Naive thymus-derived CD4-positive, alpha-beta T cell (primary cell): ENCODE measurements around the gene ADAMTS17. TPM values are rescaled to one million over a fixed set of nuclear protein-coding genes. Genes with fewer than 3 reads are reported as not detected.

Source experiments
- ATAC-seq: fragments of 150-1000 bp; cut with Tn5 transposase; 2 replicates; pipeline ENCODE4 v1.10.0; 2021; ENCODE audit warnings: mild to moderate bottlenecking, moderate library complexity
- CTCF ChIA-PET: fragments of 350-600 bp; sonication (Branson Sonifier 250); formaldehyde crosslinking; loops from one replicate; lab custom pipeline; 2021; ENCODE audit warnings: antibody characterized with exemption; lab: Charles Lee
- POLR2A ChIA-PET: fragments of 350-600 bp; sonication (Branson Sonifier 250); formaldehyde crosslinking; loops from one replicate; lab custom pipeline; 2021; ENCODE audit warnings: antibody characterized with exemption, inconsistent platforms; lab: Charles Lee
- DNase-seq, 9 donors: peaks; one replicate each; pipeline versions ENCODE4 v3.0.0 to v3.0.0-alpha.2; 2020 to 2022; ENCODE audit warnings: mixed read lengths in 1 of 9
- H3K27ac ChIP-seq: one replicate; pipeline ENCODE4 v1.7.0; 2013; ENCODE audit warnings: mild to moderate bottlenecking, low read depth, low read length, moderate library complexity
- H3K27me3 ChIP-seq, 2 donors: one replicate each; pipeline ENCODE4 v1.7.0; 2013; ENCODE audit warnings: low read length in 2 of 2, mild to moderate bottlenecking in 2 of 2, moderate library complexity in 2 of 2; ENCODE audit not compliant: control insufficient read depth in 2 of 2, insufficient read depth in 2 of 2
- H3K36me3 ChIP-seq, 3 experiments: 1 replicate in 2 of 3; 2 replicates in 1 of 3; pipeline ENCODE4 v1.7.0; 2013; ENCODE audit warnings: low read length in 3 of 3, mild to moderate bottlenecking in 3 of 3, moderate library complexity in 1 of 3; ENCODE audit not compliant: insufficient read depth in 3 of 3, control insufficient read depth in 2 of 3
- H3K4me1 ChIP-seq, 2 donors: one replicate each; pipeline ENCODE4 v1.7.0; 2013; ENCODE audit warnings: low read length in 2 of 2, mild to moderate bottlenecking in 2 of 2, moderate library complexity in 1 of 2; ENCODE audit not compliant: control insufficient read depth in 2 of 2, insufficient read depth in 2 of 2
- H3K4me3 ChIP-seq: 2 replicates; pipeline ENCODE4 v1.7.0; 2013; ENCODE audit warnings: mild to moderate bottlenecking, low read length
- H3K9me3 ChIP-seq, 3 experiments: 1 replicate in 2 of 3; 2 replicates in 1 of 3; pipeline ENCODE4 v1.7.0; 2013; ENCODE audit warnings: low read length in 3 of 3; ENCODE audit not compliant: control insufficient read depth in 2 of 3
- H3K27ac Mint-ChIP-seq, 9 donors: one replicate each; pipeline ENCODE4 v1.8.0; 2020 to 2022; ENCODE audit warnings: mixed read lengths in 9 of 9, mild to moderate bottlenecking in 8 of 9, moderate library complexity in 5 of 9, inconsistent platforms in 2 of 9
- H3K27me3 Mint-ChIP-seq, 5 donors: one replicate each; pipeline ENCODE4 v1.8.0; 2021 to 2022; ENCODE audit warnings: mixed read lengths in 5 of 5, mild to moderate bottlenecking in 1 of 5
- H3K36me3 Mint-ChIP-seq, 5 donors: one replicate each; pipeline ENCODE4 v1.8.0; 2020 to 2022; ENCODE audit warnings: mixed read lengths in 5 of 5, mild to moderate bottlenecking in 3 of 5, inconsistent platforms in 1 of 5
- H3K4me1 Mint-ChIP-seq, 7 donors: one replicate each; pipeline ENCODE4 v1.8.0; 2020 to 2022; ENCODE audit warnings: mixed read lengths in 7 of 7, mild to moderate bottlenecking in 3 of 7, inconsistent platforms in 1 of 7
- H3K4me3 Mint-ChIP-seq, 10 donors: one replicate each; pipeline ENCODE4 v1.8.0; 2020 to 2022; ENCODE audit warnings: mild to moderate bottlenecking in 10 of 10, mixed read lengths in 10 of 10, moderate library complexity in 6 of 10, inconsistent platforms in 2 of 10
- H3K9me3 Mint-ChIP-seq, 11 donors: one replicate each; pipeline ENCODE4 v1.8.0; 2020 to 2022; ENCODE audit warnings: mixed read lengths in 11 of 11, mild to moderate bottlenecking in 4 of 11, inconsistent platforms in 1 of 11, moderate library complexity in 1 of 11
- intact Hi-C, 2 donors: fragments of 100-400 bp; cut with micrococcal nuclease; formaldehyde crosslinking; loops; one replicate each; pipeline ENCODE4 v1.15.1; 2023
- polyA plus RNA-seq, 2 donors: library from polyadenylated mRNA; unstranded; fragments of 300-500 nt; fragmentation: Illumina TruSeq; gene quantifications; one replicate each; pipeline ENCODE4 v1.2.3, GENCODE V29; 2021
- total RNA-seq, 6 experiments: library from RNA in 5 of 6; stranded (reverse) in 5 of 6; gene quantifications; 1 replicate in 5 of 6; 2 replicates in 1 of 6; pipeline ENCODE4 v1.2.3 and lab custom pipeline; 2021 to 2026

ADAMTS17 gene
- total and polyA plus RNA-seq, 7 experiments from 2014 or later = 1.5 to 13.5 (median 3.2) TPM

DNA sequence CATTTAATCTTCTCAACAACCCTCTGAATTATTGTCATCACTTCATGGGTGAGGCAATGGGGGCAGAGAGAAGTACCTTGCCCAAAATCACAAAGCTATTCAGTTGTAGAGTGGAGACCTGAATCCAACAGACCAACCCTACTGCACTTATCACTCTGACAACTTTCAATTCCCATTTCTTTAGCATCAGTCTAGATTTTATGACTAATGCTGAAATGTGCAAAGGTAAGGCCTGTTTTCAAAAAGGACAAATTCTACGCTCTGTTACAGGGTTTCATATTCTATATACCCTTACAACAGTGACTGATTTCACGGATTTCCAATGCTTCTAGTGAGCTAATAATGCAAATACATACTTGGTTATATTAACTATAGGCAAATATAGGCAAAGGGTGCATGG lies 286.0 kb downstream of the ADAMTS17 start:
- peaks cover 0 to 24% (median 5%) of the 10 kb centered on the region in 5 donors for H3K36me3 Mint-ChIP-seq
- ATAC-seq = no peak

DNA sequence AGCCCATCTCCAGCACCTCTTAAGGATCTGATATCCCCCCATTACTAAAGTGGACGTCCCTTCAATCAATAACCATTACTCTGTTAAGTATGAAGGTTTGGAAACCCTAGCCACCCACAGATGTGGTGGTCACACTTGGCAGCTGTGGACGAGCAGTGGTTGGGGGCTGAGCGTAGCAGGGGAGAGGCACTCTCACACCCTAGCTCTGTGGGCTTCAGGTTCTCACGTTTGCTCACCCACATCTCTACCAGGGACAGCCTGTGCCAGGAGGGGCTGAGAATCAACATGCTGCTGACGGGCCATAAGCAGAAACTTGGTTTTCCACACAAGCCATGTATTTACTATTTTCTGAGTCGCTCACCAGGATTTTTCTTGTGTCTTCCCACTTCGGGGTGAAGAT lies 287.2 kb downstream of the ADAMTS17 start:
- intact Hi-C loops = no loop called here
- H3K27me3 Mint-ChIP-seq = no peaks in the 10 kb centered on the region
- no peaks in the 10 kb centered on the region for H3K27me3 ChIP-seq
- no peaks in the 10 kb centered on the region for H3K4me1 ChIP-seq
- CTCF ChIA-PET = no interaction called here
- POLR2A ChIA-PET = no interaction called here
- H3K9me3 Mint-ChIP-seq = peaks cover 0 to 2% (median 0%) of the 10 kb centered on the region in 11 donors
- H3K27ac ChIP-seq = no peak overlapping the region
- DNase-seq (no peak), ATAC-seq (no peak)
- peaks cover 0 to 2% (median 0%) of the 10 kb centered on the region in 7 donors for H3K4me1 Mint-ChIP-seq
- H3K36me3 Mint-ChIP-seq = peaks cover 0 to 29% (median 8%) of the 10 kb centered on the region in 5 donors
- no peak overlapping the region for H3K4me3 ChIP-seq
- no peaks in the 10 kb centered on the region for H3K9me3 ChIP-seq
- H3K27ac Mint-ChIP-seq = no peak overlapping the region
- no peaks in the 10 kb centered on the region for H3K36me3 ChIP-seq
- no peak overlapping the region for H3K4me3 Mint-ChIP-seq

More for the DNA sequence above, 286.0 kb downstream of the ADAMTS17 start:
- Histone ChIP-seq H3K4me3 (no peak overlapping the region), H3K27ac (no peak overlapping the region), H3K27me3 (no peaks in the 10 kb centered on the region), H3K36me3 (no peaks in the 10 kb centered on the region), H3K4me1 (no peaks in the 10 kb centered on the region), H3K9me3 (no peaks in the 10 kb centered on the region)
- intact Hi-C loops = no loop called here
- ChIA-PET POLR2A (no interaction called here), CTCF (no interaction called here)
- Mint-ChIP-seq H3K4me1 (peaks cover 0 to 2% (median 0%) of the 10 kb centered on the region in 7 donors), H3K27ac (peak overlapping the region in 1 of 9 donors; percentile 18), H3K4me3 (no peak overlapping the region), H3K27me3 (no peaks in the 10 kb centered on the region), H3K9me3 (peaks cover 0 to 2% (median 0%) of the 10 kb centered on the region in 11 donors)
- no peak for DNase-seq

DNA sequence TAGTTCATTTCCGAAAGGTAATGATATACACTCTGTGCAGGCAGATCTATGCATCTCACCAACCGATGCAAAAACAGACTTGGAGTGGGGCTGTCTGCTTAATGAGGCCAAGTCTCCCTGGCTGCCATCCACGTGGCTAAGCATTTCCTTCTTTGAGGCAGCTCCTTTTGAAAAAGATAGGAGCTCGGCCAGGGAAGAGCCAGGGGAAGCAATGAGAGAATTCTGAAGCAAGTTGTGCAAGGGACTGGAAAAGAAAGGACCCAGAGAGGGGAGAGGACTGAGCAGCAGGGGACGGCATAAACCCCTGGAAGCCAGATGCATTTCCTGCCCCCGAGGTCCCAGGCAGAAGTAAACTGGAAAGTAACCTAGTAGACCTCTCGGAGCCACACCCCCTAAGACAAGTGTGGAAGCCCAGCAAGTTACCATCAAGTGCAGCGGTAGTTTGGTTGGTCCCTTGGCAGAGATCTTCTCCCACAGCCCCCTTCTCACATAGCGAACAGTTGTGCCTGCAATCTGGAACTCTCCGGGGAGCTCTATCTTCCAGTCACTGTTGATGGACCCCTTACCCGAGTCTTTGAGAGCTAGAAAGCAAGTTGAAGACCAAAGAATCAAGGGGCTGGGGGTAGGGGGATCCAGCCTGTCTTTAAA lies 288.2 kb downstream of the ADAMTS17 start:
- Histone ChIP-seq H3K36me3 (no peaks in the 10 kb centered on the region), H3K4me3 (no peak overlapping the region), H3K27ac (no peak overlapping the region), H3K27me3 (no peaks in the 10 kb centered on the region), H3K4me1 (no peaks in the 10 kb centered on the region), H3K9me3 (no peaks in the 10 kb centered on the region)
- H3K36me3 Mint-ChIP-seq = peaks cover 0 to 33% (median 11%) of the 10 kb centered on the region in 5 donors
- H3K27me3 Mint-ChIP-seq = no peaks in the 10 kb centered on the region
- intact Hi-C loops = no loop called here
- ChIA-PET CTCF (no interaction called here), POLR2A (no interaction called here)
- peaks cover 0 to 2% (median 0%) of the 10 kb centered on the region in 7 donors for H3K4me1 Mint-ChIP-seq
- H3K4me3 Mint-ChIP-seq = no peak overlapping the region
- ATAC-seq (no peak), DNase-seq (no peak)
- no peak overlapping the region for H3K27ac Mint-ChIP-seq
- H3K9me3 Mint-ChIP-seq = peaks cover 0 to 2% (median 0%) of the 10 kb centered on the region in 11 donors

DNA sequence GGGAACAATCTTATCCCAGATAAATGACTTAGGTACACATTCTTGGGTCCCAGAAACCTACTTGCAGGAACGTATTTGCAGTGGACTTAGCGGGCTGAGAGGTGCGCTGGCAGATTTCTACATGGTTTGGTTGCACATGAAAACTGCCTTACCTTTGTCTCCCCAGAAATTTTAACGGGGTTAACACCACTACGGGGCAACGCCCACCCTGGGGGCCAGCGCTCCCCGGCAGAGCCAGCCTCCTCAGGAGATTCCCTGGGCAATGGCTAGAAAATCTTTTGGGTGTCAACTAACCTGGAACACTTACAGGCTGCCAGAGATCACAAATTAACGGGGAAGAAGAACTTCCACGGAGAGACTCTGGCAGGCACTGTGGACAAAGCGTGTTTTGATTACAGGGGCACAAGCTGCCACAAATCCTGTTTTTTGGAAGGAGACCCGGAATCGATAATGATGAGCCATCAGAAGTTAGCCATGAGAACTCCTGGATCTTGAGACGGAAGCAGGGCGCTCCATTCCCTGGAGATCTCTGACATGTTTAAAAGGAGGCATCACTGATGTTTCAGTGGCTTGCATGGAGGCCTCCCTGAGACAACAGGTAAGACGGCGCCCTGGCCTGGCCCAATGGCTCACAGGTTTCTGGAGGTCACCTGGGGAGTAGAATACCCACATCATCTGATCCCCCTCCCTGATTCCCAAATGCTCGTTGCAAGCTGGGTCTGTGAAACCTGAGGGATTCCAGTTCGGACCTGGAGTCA lies 288.9 kb downstream of the ADAMTS17 start:
- no peaks in the 10 kb centered on the region for H3K27me3 ChIP-seq
- Mint-ChIP-seq H3K4me1 (peaks cover 0 to 2% (median 0%) of the 10 kb centered on the region in 7 donors), H3K27me3 (no peaks in the 10 kb centered on the region), H3K27ac (no peak overlapping the region), H3K9me3 (peaks cover 0 to 4% (median 1%) of the 10 kb centered on the region in 11 donors), H3K36me3 (peaks cover 0 to 40% (median 16%) of the 10 kb centered on the region in 5 donors), H3K4me3 (no peak overlapping the region)
- no peak overlapping the region for H3K27ac ChIP-seq
- peaks cover 0 to under 1% (median 0%) of the 10 kb centered on the region in 3 experiments for H3K36me3 ChIP-seq
- no peak overlapping the region for H3K4me3 ChIP-seq
- H3K9me3 ChIP-seq = no peaks in the 10 kb centered on the region
- DNase-seq (no peak), ATAC-seq (no peak)
- intact Hi-C loops = no loop called here
- CTCF ChIA-PET = no interaction called here
- H3K4me1 ChIP-seq = no peaks in the 10 kb centered on the region
- POLR2A ChIA-PET = no interaction called here

DNA sequence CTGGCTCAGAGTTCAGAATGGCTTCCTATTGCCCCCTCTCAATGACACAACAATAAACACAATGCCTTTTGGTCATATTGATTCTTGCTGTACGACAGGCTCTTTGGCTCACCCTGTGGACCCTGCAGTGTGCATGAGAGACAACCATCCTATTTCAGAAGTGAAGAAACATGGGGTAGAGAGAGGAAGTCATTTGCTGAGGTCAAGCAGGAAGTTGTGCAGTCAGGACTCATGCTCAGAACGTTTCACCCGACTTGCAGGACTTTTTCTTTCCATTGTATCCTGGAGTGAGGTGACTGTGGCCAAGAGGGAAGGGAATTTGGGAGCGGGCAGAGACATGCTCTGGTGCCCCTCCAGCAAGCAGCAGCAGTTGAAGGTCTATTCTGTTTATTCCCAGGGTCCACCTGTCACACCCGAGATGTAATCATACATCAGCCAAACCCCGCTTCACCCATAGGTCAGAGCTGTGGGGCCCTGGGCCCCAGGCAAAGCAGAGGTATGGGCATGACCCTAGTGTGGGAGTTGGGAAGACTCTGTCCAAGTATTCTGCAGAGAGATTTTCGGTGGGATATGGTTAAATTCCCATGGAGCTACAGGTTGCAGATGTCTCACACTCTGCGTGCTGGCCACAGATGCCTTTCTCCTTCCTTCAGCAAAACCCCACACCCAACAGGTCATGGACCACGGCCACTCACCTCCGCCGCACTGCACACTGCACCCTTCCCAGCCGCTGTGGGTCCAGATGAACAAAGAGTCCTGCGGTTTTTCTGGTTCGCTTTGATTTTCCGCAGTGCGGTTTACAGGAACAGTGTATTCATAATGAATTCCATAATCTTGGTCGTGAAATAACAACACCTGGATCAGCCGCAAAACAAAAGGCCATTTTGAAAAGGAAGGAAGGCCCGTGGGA lies 290.6 kb downstream of the ADAMTS17 start:
- Mint-ChIP-seq H3K4me3 (no peak overlapping the region), H3K27ac (no peak overlapping the region), H3K36me3 (peaks cover 0 to 58% (median 32%) of the 10 kb centered on the region in 5 donors), H3K27me3 (no peaks in the 10 kb centered on the region), H3K9me3 (peaks cover 0 to 15% (median 8%) of the 10 kb centered on the region in 11 donors), H3K4me1 (peaks cover 0 to 2% (median 0%) of the 10 kb centered on the region in 7 donors)
- no peak overlapping the region for H3K27ac ChIP-seq
- H3K36me3 ChIP-seq = peaks cover 0 to 5% (median 0%) of the 10 kb centered on the region in 3 experiments
- H3K9me3 ChIP-seq = no peaks in the 10 kb centered on the region
- DNase-seq (no peak), ATAC-seq (no peak)
- intact Hi-C loops = no loop called here
- no peak overlapping the region for H3K4me3 ChIP-seq
- H3K27me3 ChIP-seq = no peaks in the 10 kb centered on the region
- ChIA-PET POLR2A (no interaction called here), CTCF (no interaction called here)
- H3K4me1 ChIP-seq = no peaks in the 10 kb centered on the region
